Right renal cortex interstitium (tissue), 3 donors: ENCODE results near the gene SLC22A1. TPM values are rescaled to one million over a fixed set of nuclear protein-coding genes. Genes with fewer than 3 reads are reported as not detected.
"Not testable (repeated sequence)": the region's sequence is repeated elsewhere in the genome, so short reads cannot be mapped to it uniquely, and the experiment has no call there.

Experiments
- DNase-seq, 3 donors: peaks; one replicate each; pipeline ENCODE4 v3.0.0-alpha.2; 2013; ENCODE audit warnings: low read depth in 3 of 3, low spot score in 2 of 3
- polyA plus RNA-seq, 3 donors: library from polyadenylated mRNA; unstranded; fragments of 120-200 nt; gene quantifications; one replicate each; pipeline ENCODE4 v1.2.1, GENCODE V29; 2013; ENCODE audit not compliant: insufficient read length in 3 of 3

Gene SLC22A1
- polyA plus RNA-seq, 3 donors, result 0.32 to 1.3 (median 0.35) TPM

DNA sequence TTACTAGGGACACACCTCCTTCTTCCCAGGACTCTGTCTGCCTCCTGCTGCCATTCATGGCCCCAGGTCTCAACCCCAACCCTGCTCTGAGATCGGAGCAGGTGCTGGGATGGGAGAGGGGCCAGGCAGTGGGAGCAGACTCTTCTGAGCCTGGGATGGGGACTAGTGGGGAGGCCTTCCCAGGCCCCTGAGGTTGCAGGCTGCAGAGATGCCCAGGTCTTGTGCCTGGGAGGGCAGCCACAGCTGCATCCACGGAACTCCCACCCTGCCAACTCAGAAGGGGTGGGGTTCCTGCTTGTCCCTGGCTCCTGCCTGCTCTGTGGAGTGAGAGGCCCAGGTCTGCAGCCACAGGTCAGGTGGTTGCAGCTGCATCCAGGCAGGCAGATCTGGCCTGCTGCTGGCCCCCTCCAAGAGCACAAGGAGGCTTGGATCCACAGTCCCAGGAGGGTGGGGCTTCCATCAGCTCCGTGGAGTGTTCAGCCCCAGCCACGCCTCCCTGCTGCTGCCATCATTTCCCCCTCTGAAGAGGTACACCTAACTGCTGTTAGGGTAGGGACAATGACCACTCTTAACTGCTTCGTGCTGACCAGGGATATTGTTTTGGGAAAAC lies 2.9 kb upstream of the SLC22A1 start:
- DNase-seq, result no peak

DNA sequence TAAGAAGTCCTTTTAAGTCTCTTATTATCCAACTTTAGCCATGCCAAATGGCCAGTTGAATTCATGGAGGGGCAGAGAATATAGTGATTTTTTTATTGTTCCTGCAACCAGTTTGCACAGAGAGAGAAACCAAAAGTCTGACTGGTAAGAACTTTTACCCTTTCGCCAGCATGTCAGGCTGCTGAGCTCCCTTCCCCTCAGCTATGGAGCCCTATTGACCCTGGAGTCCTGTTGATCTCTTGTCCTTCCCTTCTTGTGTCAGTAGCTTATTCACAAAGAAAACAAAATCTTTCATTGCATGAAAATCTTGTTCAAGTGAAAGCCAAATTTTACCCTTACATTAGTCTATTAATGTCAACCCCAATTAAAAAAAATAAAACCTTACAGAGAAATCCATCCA lies 1.5 kb upstream of the SLC22A1 start:
- DNase-seq, result no peak

DNA sequence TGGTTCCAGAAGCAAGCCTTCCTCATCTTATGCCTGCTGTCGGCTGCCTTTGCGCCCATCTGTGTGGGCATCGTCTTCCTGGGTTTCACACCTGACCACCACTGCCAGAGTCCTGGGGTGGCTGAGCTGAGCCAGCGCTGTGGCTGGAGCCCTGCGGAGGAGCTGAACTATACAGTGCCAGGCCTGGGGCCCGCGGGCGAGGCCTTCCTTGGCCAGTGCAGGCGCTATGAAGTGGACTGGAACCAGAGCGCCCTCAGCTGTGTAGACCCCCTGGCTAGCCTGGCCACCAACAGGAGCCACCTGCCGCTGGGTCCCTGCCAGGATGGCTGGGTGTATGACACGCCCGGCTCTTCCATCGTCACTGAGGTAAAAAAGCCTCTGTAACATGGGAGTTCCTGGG lies 366 bp downstream of the SLC22A1 start:
- DNase-seq, result no peak

DNA sequence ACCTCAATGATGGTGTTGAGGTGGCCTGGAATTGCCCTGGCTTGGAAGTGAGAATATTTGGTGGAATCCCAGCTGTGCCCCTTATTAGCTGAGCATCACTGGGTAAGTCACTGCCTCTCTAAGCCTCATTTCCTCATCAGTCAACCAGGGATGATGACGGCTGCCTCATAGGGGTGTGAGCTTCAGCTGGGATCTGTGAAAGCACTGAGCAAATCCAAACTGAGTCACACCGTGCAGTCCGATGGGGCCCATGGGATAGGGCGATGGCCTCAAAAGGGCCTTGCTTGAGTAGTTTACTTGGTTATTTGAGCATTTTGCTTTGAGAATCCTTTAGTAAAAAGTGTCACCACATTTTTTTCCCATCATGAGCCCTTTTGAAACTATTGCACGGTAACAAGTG lies 1.1 kb downstream of the SLC22A1 start:
- no peak for DNase-seq

DNA sequence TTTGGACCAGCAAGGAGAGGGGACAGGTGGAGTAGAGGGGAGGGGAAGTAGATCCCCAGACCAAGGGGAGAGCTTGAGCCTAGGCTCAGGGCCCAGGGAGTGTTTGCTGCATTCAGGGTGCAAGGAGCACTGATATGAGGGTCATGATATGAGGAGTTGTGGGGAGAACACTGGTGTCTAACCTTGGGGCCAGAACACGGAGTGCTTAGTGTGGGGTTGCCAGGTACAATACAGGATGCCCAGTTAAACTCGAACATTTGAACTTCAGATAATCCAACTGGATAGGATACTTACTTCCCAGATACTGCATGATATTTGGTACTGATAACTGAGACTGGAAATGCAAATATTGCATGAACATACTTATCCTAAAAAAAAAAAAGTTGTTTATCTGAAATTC lies 2.4 kb downstream of the SLC22A1 start:
- no peak for DNase-seq

DNA sequence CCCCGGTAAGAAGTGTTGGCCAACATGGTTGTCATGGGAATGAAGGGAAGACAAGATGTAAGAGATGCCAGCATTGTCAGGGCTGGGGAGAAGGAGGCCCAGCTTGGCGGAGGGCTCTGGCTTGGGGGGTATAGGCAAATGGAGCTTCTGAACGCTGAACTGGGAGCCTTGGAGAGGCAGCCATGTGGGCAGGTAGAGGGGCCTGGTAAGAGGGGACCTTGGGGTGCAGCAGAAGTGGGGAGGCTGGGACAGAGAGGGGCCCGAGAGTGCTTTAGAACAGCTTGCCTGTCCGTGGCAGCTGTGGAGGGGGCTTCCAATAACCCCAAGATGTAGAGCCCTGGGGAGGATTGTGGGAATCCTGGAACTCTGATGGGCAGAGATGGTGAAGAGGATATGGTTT lies 3.0 kb downstream of the SLC22A1 start:
- DNase-seq, result no peak

DNA sequence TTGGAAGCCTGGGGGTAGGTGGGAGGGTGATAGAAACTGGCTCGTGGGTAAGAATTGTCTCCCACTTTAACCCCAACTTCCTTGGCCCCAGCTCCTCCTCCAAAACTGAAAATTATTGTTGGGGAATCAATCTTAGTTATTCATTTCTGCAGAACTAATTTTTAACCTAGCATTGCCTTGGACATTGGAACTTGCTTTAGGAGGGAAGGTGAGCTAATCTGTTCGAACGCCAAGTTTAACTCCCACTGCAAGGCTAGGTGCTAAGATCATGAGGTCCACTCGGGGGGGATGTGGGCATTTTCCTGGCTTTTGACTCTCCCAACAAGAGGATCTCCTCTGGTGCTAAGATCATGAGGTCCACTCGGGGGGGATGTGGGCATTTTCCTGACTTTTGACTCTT lies 3.5 kb downstream of the SLC22A1 start:
- not testable (repeated sequence) for DNase-seq

DNA sequence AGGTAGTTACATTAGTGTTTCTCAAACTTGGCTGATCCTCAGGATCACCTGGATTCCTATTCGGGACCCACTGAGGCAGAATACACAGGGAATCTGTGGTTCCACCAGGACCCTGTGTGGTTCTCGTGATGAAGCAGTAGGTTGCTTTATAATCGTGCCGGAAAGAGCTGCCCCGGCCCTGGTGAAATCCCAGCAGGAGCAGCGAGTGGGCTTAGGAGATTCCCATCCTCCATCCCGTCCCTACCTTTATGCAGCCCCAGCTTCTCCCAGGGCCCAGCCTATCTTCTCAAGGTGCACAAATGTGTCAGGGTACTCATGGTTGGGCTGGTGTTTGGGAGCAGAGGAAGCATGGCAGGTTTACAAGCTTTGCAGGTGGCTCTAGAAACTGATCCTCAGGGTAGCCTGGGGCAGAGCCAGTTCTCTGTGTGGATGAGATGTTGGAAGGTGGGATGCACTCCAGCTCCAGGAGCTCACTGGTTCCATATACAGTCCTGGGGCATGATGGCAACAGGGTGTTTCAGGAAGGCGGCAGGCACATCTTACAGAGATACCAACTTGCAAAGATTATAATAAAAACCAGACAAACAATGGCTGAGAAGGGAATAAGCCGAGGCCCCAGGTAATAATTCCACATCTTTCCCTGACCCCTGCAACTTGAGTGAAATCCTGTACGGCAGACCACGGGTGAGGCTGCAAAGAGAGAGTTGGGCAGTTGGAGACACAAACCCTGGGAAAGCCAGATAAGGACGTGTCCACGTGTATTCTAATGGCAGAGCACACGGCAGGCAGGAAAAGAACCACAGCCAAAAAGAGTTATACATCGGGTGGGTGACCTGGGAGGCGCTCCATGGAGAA lies 5.9 kb downstream of the SLC22A1 start:
- DNase-seq, result no peak

DNA sequence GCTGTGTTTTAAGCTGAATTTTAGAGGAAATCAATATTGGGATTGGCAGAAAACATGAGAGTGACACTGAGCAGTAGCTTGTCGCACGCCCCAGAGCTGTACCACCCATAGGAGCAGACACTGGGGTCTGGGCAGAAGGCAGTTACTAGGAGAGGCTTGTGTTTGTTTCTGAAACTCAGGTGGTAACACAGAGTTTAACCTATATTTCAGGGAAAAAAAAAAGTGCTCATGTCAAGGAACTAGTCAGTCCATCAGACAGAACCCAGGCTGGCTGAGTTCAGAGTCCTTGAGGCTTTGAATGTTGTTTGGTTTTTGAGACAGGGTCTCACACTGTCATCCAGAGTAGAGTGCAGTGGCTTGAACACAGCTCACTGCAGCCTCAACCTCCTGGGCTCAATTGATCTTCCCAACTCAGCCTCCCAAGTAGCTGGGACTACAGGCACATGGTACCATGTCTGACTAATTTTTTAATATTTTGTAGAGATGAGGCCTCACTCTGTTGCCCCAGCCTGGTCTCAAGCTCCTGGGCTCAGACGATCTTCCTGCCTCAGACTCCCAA lies 6.6 kb downstream of the SLC22A1 start:
- no peak for DNase-seq

DNA sequence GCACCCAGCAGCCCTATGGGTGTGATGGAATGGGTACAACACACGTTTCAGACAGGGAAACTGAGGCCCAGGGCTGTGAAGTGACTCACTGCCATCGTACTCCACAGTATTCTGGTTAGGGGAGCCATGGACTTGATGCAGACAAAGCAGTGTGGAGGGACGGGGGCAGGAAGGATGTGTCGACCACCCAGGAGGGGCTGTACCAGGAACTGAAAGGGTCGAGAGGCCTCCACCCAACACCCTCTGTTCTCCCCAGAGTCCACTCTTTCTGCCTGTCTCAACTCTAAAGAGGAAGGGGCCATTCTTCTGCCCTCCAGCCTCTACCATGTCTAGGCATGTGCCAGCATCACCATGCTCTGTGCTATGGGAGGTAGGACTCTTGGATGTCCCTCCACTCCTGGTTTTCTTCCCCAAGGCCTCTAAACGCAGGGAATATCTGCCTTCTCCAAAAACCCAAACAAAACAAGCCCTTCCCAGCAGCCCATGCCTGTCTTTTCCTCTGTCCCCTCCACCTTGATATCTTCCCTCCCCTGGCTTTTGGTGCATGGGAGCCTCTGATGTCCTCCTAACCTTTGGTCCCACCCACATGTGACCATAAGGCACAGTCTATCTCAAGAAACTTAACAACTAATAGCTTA lies 7.4 kb downstream of the SLC22A1 start:
- DNase-seq, result no peak

DNA sequence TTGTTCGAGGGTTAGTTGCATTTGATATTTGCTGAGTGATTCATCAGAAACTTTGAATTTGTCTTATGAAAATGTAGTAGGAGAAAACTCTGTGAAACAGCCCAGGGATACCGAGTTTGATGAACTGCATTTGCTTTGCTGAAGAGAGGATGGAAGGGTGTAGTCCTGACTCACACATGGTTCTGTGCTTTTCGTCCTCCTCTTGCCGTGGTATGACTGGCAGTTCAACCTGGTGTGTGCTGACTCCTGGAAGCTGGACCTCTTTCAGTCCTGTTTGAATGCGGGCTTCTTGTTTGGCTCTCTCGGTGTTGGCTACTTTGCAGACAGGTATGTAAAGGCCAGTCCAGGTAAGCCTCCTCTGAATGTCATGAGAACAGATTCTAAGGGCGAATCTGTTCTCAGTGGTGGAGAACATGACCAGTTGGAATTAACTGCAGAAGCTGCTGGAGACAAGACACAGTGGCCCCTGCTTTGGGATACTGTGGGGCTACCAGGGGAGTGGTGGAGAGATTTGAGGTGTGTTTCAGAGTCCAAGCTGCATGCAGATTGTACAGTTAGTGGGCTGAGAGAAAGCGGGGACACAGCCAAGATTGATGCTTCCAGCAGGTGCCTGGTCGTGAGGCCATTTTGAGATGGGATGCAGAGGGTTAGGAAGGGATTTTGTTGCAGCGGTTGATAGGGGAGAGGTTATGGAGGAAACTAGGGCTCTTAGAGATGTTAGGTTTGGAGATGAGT lies 8.4 kb downstream of the SLC22A1 start:
- no peak for DNase-seq

DNA sequence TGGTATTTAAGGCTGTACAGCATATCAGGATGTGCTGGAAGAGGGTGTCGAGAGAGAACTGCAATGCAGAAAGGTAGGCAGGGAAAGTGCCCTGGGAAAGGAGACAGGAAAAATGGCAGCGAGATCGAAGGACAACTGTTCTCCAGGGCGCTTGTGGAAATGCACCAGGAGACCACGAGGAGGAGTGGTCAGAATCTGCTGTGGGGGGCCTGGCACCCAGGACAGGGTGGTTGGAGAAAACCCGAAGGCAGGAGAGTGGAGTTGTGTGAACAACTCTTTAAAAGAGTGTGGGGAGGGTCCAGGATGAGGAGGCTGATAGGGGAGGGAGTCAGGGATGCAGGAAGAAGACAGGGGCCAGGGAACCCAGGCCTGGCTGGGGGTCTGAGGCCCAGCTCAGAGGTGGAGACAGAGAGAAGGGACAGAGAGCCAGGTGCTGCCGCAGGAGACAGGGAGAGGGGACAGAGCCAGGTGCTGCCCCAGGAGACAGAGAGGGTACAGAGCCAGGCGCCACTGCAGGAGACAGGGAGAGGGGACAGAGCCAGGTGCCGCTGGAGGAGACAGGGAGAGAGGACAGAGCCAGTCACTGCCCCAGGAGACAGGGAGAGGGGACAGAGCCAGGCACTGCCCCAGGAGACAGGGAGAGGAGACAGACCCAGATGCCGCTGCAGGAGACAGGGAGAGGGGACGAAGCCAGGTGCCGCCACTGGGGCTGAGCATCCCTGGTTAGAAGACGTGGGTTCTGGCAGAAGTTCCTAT lies 9.3 kb downstream of the SLC22A1 start:
- DNase-seq, result no peak

DNA sequence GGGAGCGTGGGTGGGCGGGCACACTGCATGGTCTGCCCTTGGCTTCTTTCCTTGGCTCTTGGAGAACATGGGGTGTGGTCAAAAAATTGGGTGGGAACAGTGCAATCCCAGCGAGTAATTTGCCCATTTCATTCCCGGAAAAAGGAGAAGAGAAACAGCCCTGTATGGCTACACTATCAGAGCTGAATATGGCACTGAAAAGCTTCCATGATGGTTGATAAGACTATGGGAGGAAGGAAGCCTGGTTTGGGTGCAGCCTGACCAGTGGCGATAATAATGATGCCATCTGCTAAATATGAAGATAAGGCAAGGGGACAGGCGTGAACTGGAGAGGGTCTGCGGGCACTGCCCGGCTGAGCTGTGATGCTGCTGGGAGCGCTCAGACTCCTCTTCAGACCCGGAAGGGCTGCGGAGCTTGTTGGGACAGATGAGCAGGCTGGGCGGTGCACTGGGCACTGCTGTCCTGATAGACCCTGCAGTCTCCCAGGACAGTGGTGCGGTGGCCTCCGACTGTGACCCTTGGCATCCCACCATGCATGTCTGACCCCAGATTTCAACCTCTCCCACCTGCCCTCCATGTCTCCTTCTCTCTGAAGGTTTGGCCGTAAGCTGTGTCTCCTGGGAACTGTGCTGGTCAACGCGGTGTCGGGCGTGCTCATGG lies 10.2 kb downstream of the SLC22A1 start:
- no peak for DNase-seq

DNA sequence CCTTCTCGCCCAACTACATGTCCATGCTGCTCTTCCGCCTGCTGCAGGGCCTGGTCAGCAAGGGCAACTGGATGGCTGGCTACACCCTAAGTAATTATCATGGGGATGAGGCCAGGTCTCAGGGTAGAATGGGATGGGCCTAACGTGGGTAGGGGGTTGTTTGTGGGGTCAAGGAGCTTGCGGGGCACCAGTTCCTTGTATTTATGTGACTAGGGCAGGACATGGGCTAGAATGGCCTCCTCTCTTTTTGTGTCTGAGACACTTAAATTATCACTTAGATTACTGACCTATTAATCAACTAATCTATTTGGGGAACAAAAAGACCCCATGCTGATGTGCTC lies 10.7 kb downstream of the SLC22A1 start:
- DNase-seq, result no peak

DNA sequence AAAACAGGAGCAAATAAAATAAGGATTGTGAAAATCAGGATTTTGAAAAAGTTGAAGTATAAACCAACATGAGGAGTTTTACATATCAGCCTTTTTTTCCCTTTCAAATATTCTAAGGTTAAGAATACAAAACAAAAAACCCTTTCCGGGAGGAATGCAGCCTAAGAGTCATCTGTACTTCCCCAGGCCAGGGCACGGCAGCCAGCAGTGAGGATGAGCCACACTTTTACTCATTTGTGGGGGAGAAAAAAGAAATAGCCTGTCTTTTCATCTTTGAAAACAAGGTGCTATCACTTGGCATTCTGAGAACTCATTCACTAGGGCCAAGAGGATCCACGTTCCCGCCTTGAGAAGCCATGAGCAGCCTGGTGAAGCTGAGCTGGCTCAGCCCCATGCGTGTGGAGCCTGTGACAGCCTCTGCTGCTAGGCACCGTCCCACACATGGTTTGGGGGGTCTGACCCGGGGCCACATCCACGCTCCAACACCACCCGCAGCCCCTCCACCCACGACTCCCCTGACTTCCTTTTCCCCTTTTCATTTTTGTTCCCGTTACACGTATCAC lies 11.2 kb downstream of the SLC22A1 start:
- DNase-seq, result no peak

DNA sequence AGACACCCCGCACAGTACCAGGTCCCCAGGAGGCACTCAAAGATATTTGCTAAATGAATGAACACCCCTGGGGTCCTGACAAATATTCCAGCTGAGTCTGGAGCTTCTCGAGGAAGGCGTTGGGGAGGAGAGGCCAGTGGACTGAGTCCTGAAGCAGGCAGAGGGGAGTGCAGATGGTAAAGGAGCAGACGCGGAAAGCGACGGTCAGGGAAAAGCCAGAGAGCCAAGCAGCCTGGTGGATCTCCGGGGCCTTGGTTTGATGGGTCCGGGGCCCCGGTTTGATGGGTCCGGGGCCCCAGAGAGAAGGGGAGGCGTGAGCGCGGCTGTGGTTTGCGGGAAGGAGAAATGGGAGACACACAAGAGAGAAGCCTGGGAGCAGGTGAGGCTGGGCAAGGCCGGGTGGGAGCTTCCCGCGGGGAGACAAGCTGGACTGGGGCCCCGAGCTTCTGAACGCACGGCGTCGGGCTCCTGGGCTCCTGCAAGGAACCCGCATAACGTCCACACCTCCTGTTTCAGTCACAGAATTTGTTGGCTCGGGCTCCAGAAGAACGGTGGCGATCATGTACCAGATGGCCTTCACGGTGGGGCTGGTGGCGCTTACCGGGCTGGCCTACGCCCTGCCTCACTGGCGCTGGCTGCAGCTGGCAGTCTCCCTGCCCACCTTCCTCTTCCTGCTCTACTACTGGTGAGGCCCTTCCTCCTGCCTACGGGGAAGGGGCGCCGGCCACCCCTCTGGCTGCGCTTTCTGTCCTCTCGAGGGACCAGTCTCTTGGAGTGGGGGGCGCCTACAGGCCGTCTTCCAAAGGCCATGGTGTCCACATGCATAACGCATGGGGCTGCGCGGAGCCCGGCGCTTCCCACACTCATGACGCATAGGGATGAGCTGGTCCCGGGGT lies 12.1 kb downstream of the SLC22A1 start:
- DNase-seq, result no peak

DNA sequence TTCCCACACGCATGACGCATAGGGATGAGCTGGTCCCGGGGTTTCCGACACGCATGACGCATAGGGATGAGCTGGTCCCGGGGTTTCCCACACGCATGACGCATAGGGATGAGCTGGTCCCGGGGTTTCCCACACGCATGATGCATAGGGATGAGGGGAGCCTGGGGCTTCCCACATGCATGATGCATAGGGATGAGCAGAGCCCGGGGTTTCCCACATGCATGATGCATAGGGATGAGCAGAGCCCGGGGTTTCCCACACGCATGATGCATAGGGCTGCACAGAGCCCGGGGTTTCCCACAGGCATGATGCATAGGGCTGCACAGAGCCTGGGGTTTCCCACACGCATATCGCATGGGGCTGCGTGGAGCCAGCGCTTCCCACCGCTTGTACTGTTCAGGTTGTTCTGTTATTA lies 12.7 kb downstream of the SLC22A1 start:
- not testable (repeated sequence) for DNase-seq

DNA sequence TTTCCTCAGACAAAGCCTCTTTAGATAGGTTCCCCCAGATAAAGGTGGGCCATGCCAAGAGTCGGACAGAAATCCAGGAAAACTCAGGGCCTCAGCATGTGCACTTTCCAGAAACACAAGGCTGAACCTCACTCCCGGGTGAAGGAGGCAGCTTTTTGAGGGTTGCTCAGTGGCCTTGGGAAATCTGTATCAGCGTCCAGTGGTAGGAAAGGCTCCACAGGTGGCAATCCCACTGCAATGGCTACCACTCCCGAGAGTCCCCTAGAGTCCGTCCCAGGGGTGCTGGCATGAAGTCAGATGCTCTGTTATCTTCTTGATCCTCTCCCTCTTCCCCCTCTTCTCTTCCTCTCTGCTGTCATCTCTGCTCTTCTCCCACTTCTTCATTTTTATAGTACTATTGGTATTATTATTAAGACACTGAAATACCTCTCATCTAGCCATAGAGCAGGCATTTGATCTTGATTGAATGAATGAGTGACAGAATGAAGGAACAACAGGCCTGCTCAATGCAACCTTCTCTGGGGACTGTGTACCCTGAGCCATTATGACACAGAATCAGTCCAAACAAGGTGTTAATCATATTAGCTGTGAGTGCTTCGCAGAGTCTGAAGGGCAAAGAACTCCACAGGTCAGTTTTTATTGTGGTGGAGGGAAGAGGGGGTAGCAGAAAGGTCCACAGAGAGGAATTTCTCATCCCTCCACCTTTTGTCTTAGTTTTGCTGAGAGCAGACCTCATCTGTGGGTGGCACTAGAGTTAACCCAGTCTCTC lies 13.3 kb downstream of the SLC22A1 start:
- no peak for DNase-seq
